Panc1 (cell line): ENCODE data around the gene MGAT4A. TPM values are rescaled to one million over a fixed set of nuclear protein-coding genes. Genes with fewer than 3 reads are reported as not detected.

Experiments
- ATAC-seq: fragments of 200-7000 bp; cut with Tn5 transposase; 2 replicates; pipeline ENCODE4 v1.9.1; 2020; ENCODE audit warnings: mild to moderate bottlenecking, moderate library complexity
- BruUV-seq: library from RNA; stranded (reverse); fragments of 400-500 nt; replicated peaks from 2 replicates; lab custom pipeline; 2021; lab: Mats Ljungman, UMichigan
- CTCF ChIA-PET: fragments of 300-600 bp; sonication (Branson Sonifier 250); formaldehyde crosslinking; loops from one replicate; lab custom pipeline; 2022; ENCODE audit warnings: antibody characterized with exemption; lab: Charles Lee
- POLR2A ChIA-PET: fragments of 300-600 bp; sonication (Branson Sonifier 250); formaldehyde crosslinking; loops from one replicate; lab custom pipeline; 2022; ENCODE audit warnings: antibody characterized with exemption; lab: Charles Lee
- DNase-seq: peaks from one replicate; pipeline ENCODE4 v3.0.0-alpha.2; 2010; ENCODE audit warnings: low read depth, low spot score
- H3K27ac ChIP-seq: 2 replicates; pipeline ENCODE4 v1.5.1; 2011; ENCODE audit warnings: mild to moderate bottlenecking, low read length, inconsistent platforms
- H3K27me3 ChIP-seq: fragments of 200-500 bp; sonication (Bioruptor generic); 2 replicates; pipeline ENCODE4 v1.6.0; 2014; ENCODE audit warnings: low read length, inconsistent platforms; ENCODE audit not compliant: control insufficient read depth, insufficient read depth
- H3K36me3 ChIP-seq: fragments of 200-500 bp; sonication (Bioruptor generic); 2 replicates; pipeline ENCODE4 v1.5.1; 2014; ENCODE audit warnings: inconsistent platforms, mild to moderate bottlenecking, low read length, moderate library complexity; ENCODE audit not compliant: control insufficient read depth, insufficient read depth
- H3K4me1 ChIP-seq: 2 replicates; pipeline ENCODE4 v1.5.1; 2011; ENCODE audit warnings: inconsistent platforms, mild to moderate bottlenecking, low read length, moderate library complexity; ENCODE audit not compliant: control insufficient read depth, insufficient read depth
- H3K4me3 ChIP-seq, 2 experiments: 2 replicates each; pipeline ENCODE4 v1.5.1; 2011 to 2012; ENCODE audit warnings: low read depth in 2 of 2, low read length in 2 of 2, mild to moderate bottlenecking in 2 of 2, inconsistent platforms in 1 of 2, moderate library complexity in 1 of 2
- H3K9me3 ChIP-seq: fragments of 200-500 bp; sonication (Bioruptor generic); 2 replicates; pipeline ENCODE4 v1.5.1; 2014; ENCODE audit warnings: low read depth, mild to moderate bottlenecking, inconsistent platforms, low read length, moderate library complexity; ENCODE audit not compliant: control insufficient read depth, insufficient read depth
- CTCF ChIP-seq: fragments of 450-650 bp; IDR thresholded peaks from 2 replicates; pipeline ENCODE4 v1.5.1; 2017; ENCODE audit warnings: mild to moderate bottlenecking
- POLR2AphosphoS5 ChIP-seq: IDR thresholded peaks from 2 replicates; pipeline ENCODE4 v1.6.1; 2012; ENCODE audit warnings: mild to moderate bottlenecking, low read depth, low read length, moderate library complexity
- REST ChIP-seq, 2 experiments: IDR thresholded peaks; 2 replicates each; pipeline ENCODE4 v1.6.1; 2011 to 2012; ENCODE audit warnings: low read depth in 2 of 2, control low read depth in 1 of 2, low read length in 1 of 2, mild to moderate bottlenecking in 1 of 2, moderate library complexity in 1 of 2; ENCODE audit not compliant: insufficient read depth in 1 of 2
- SIN3A ChIP-seq: IDR thresholded peaks from 2 replicates; pipeline ENCODE4 v1.6.1; 2012; ENCODE audit warnings: low read depth, mild to moderate bottlenecking, low read length, moderate library complexity, borderline replicate concordance; ENCODE audit not compliant: insufficient read depth
- TCF7L2 ChIP-seq: IDR thresholded peaks from 2 replicates; pipeline ENCODE4 v1.6.1; 2011; ENCODE audit warnings: mild to moderate bottlenecking, low read depth, low read length, inconsistent platforms
- in situ Hi-C: cut with HindIII; loops from 2 replicates; pipeline ENCODE4 v1.10.0; 2016; ENCODE audit warnings: low sequenced_read_pairs, low pct_unique_long_range_greater_than_20kb
- intact Hi-C: fragments of 100-400 bp; cut with micrococcal nuclease; formaldehyde crosslinking; loops from one replicate; pipeline ENCODE4 v1.10.0; 2022; ENCODE audit not compliant: unreplicated experiment
- total RNA-seq: library from RNA; stranded (reverse); gene quantifications from one replicate; pipeline ENCODE4 v1.2.1, GENCODE V29; 2021; ENCODE audit not compliant: unreplicated experiment

Gene MGAT4A
- total RNA-seq, 1 experiment from 2014 or later, result 4.4 TPM

- no peak overlapping the region for H3K4me3 ChIP-seq
- no TSS peak for BruUV-seq
- no peaks in the 10 kb centered on the region; the same call in 1 of the 2 replicates for H3K27me3 ChIP-seq
- no peak for ATAC-seq
- DNase-seq, result no peak
- in situ Hi-C loops (no loop called here), intact Hi-C loops (no loop called here)
- CTCF ChIA-PET, result no interaction called here
- TF ChIP-seq POLR2AphosphoS5 (no peak), TCF7L2 (no peak), CTCF (no peak), REST (IDR thresholded peaks at IDR 0.05; ENCODE audit: insufficient read depth in 1 of 2, low read depth in 2 of 2, low read length in 1 of 2) (no peak), SIN3A (no peak)
- H3K4me1 ChIP-seq, result no peaks in the 10 kb centered on the region
- no peaks in the 10 kb centered on the region for H3K36me3 ChIP-seq
- no peaks in the 10 kb centered on the region for H3K9me3 ChIP-seq
- POLR2A ChIA-PET, result no interaction called here
- H3K27ac ChIP-seq, result no peak overlapping the region
Measured at GRCh38 chr2:98654699-98655495, 76.0 kb downstream of the MGAT4A start.

- Histone ChIP-seq H3K27me3 (no peaks in the 10 kb centered on the region), H3K4me1 (no peaks in the 10 kb centered on the region), H3K36me3 (no peaks in the 10 kb centered on the region), H3K27ac (no peak overlapping the region), H3K4me3 (no peak overlapping the region), H3K9me3 (no peaks in the 10 kb centered on the region)
- DNase-seq (no peak), ATAC-seq (no peak)
- TF ChIP-seq CTCF, result no peak
- BruUV-seq, result no TSS peak
- intact Hi-C loops (no loop called here), in situ Hi-C loops (no loop called here)
- CTCF ChIA-PET, result interaction anchor here (0.7 kb wide), 1 partner anchor 30 kb away, joined by 4 read pairs; no protein-coding TSS in a partner anchor
- POLR2A ChIA-PET, result no interaction called here
Measured at GRCh38 chr2:98650998-98651397, 79.9 kb downstream of the MGAT4A start.
